Osteocyte (in vitro differentiated cells): ENCODE results near the gene SELENOS. TPM values are rescaled to one million over a fixed set of nuclear protein-coding genes. Genes with fewer than 3 reads are reported as not detected.

Experiments
- DNase-seq: peaks from one replicate; pipeline ENCODE4 v3.0.0; 2021; ENCODE audit warnings: mixed read lengths; ENCODE audit not compliant: unreplicated experiment; ENCODE audit errors: extremely low spot score
- H3K27ac Mint-ChIP-seq: one replicate; pipeline ENCODE4 v1.8.0; 2021; ENCODE audit warnings: mild to moderate bottlenecking, mixed read lengths; ENCODE audit not compliant: unreplicated experiment
- H3K27me3 Mint-ChIP-seq: one replicate; pipeline ENCODE4 v1.8.0; 2021; ENCODE audit warnings: mixed read lengths; ENCODE audit not compliant: unreplicated experiment
- H3K36me3 Mint-ChIP-seq: one replicate; pipeline ENCODE4 v1.8.0; 2021; ENCODE audit warnings: mixed read lengths; ENCODE audit not compliant: unreplicated experiment
- H3K4me1 Mint-ChIP-seq: one replicate; pipeline ENCODE4 v1.8.0; 2021; ENCODE audit warnings: mixed read lengths; ENCODE audit not compliant: unreplicated experiment
- H3K4me3 Mint-ChIP-seq: one replicate; pipeline ENCODE4 v1.8.0; 2021; ENCODE audit warnings: mild to moderate bottlenecking, moderate library complexity, mixed read lengths; ENCODE audit not compliant: unreplicated experiment
- H3K9me3 Mint-ChIP-seq: one replicate; pipeline ENCODE4 v1.8.0; 2021; ENCODE audit warnings: mixed read lengths; ENCODE audit not compliant: unreplicated experiment
- long read RNA-seq: library from polyadenylated mRNA; unstranded; transcript quantifications from one replicate; pipeline ENCODE4 v2.0.0, GENCODE V29; 2021
- total RNA-seq: library from RNA; stranded (reverse); gene quantifications from 2 replicates; pipeline ENCODE4 v1.2.1, GENCODE V29; 2021
- TF ChIP-seq, protein P1 (sequence below): fragments of 200-600 bp; sonication (generic); IDR thresholded peaks from 2 replicates; pipeline ENCODE4 v1.5.0; 2021; ENCODE audit warnings: antibody characterized with exemption, mild to moderate bottlenecking, moderate library complexity

SELENOS gene, protein sequence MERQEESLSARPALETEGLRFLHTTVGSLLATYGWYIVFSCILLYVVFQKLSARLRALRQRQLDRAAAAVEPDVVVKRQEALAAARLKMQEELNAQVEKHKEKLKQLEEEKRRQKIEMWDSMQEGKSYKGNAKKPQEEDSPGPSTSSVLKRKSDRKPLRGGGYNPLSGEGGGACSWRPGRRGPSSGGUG
- 60.4 and 66.6 TPM in 2 replicates for total RNA-seq
- long read RNA-seq, transcript SELENOS-203 (6 exons, 1,188 nt) = major isoform, 73 of 78 reads
- long read RNA-seq, partial matches to known transcripts = 2 of 78 reads
- long read RNA-seq, other reads (novel, unspliced or antisense) = 0 of 78 reads

DNA sequence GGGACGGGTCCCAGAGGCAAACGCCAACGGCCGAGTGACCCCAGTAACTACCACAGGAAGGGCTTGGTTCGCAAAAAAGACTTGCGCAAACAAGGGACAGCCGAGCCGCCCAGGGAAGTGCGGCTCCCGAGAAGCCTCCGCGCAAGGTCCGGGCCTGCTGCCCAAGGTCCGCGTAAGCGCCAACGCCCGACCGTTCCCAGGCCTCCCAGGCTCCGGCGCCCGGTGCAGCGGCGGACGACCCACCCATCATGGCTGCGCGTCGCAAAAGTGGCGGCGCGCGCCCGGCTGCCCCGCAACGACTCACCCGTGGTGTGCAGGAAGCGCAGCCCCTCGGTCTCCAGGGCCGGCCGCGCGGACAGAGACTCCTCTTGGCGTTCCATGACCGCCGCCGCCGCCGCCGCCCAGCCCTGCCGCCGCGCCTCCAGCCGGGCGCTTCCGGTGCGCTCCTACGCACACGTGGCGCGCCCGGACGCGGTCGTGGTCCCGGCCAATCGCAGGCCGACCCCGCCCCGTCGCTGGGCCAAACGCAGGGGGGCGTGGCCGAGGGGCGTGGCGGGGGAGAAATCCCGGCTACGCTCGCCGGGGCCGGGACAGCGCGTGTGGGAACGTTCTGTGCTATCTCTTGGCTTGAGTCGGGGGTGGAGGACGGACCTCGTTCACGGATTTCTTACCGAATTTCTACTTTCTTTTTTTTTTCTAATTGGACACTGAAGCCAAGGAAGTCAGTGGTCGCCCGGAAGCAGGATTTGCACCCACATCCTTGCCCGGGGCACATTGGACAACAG, at the start of gene SELENOS:
SELENOS (minus strand) TSS at position 448 of the 785 bp plus-strand sequence; CDS start at position 380, 68 bp downstream.
- Mint-ChIP-seq H3K4me3 (peak within 1 kb of the TSS; percentile 97), H3K9me3 (no peaks in the 10 kb centered on the region), H3K27me3 (no peaks in the 10 kb centered on the region), H3K27ac (peak within 1 kb of the TSS; percentile 95), H3K4me1 (peaks cover 18% of the 10 kb centered on the region), H3K36me3 (peaks cover 41% of the 10 kb centered on the region)
- DNase-seq = peak; percentile 96
- TF ChIP-seq, protein P1, sequence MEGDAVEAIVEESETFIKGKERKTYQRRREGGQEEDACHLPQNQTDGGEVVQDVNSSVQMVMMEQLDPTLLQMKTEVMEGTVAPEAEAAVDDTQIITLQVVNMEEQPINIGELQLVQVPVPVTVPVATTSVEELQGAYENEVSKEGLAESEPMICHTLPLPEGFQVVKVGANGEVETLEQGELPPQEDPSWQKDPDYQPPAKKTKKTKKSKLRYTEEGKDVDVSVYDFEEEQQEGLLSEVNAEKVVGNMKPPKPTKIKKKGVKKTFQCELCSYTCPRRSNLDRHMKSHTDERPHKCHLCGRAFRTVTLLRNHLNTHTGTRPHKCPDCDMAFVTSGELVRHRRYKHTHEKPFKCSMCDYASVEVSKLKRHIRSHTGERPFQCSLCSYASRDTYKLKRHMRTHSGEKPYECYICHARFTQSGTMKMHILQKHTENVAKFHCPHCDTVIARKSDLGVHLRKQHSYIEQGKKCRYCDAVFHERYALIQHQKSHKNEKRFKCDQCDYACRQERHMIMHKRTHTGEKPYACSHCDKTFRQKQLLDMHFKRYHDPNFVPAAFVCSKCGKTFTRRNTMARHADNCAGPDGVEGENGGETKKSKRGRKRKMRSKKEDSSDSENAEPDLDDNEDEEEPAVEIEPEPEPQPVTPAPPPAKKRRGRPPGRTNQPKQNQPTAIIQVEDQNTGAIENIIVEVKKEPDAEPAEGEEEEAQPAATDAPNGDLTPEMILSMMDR = no peak

DNA sequence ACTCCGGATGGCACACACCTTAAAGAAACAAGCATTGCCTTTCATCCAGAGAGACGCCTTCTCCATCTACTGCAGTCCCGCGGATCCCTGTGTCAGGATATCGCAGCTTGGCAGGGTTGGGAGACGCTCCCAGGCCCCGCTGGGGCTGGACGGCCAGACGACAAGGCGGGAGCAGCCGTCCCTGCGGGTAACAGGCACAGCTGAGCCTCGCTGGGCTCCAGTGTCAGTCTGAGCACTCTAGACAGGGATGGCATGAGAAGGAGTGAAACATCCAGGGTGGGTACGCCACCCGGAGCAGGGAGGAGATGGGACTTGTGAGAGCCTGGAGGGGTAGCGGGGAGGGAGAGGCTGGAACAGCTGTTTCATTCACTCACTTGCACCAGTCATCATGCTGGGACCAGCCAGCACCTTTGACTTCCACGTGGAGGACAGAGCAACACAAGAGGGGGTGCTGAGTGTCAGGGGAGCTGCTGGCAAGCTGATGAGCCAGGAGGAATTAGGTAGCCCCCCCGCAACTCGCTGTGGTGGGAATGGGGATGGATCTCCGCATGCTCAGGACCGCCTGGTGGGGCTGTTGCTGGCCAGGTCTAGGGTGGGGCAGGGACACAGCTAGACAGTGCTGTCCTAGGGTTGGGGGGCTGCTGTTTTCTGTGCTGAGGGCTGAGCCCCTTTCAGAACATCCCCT, 49.3 kb upstream of the SELENOS start:
- no peak overlapping the region for H3K27ac Mint-ChIP-seq
- no peaks in the 10 kb centered on the region for H3K36me3 Mint-ChIP-seq
- no peak for DNase-seq
- TF ChIP-seq, protein P1 = no peak
- no peaks in the 10 kb centered on the region for H3K9me3 Mint-ChIP-seq
- no peaks in the 10 kb centered on the region for H3K4me1 Mint-ChIP-seq
- H3K27me3 Mint-ChIP-seq = peaks cover 8% of the 10 kb centered on the region
- no peak overlapping the region for H3K4me3 Mint-ChIP-seq

DNA sequence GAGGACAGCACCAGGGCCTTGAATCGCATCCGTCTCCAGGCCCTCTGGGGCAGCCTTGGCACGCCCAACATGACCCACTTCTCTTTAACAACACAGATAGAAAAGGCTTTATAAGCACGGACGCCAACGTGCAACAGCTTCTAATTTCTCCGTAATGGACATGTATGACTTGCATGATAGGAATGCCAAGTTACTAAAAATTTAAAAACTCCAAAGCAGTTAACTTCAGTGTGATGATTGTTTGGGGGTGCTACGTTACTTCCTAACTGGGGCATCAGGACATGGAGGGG, 48.7 kb upstream of the SELENOS start:
- H3K4me1 Mint-ChIP-seq = no peaks in the 10 kb centered on the region
- no peaks in the 10 kb centered on the region for H3K36me3 Mint-ChIP-seq
- TF ChIP-seq, protein P1 = no peak
- no peak for DNase-seq
- H3K4me3 Mint-ChIP-seq = no peak overlapping the region
- H3K9me3 Mint-ChIP-seq = no peaks in the 10 kb centered on the region
- H3K27me3 Mint-ChIP-seq = peaks cover 14% of the 10 kb centered on the region
- no peak overlapping the region for H3K27ac Mint-ChIP-seq

DNA sequence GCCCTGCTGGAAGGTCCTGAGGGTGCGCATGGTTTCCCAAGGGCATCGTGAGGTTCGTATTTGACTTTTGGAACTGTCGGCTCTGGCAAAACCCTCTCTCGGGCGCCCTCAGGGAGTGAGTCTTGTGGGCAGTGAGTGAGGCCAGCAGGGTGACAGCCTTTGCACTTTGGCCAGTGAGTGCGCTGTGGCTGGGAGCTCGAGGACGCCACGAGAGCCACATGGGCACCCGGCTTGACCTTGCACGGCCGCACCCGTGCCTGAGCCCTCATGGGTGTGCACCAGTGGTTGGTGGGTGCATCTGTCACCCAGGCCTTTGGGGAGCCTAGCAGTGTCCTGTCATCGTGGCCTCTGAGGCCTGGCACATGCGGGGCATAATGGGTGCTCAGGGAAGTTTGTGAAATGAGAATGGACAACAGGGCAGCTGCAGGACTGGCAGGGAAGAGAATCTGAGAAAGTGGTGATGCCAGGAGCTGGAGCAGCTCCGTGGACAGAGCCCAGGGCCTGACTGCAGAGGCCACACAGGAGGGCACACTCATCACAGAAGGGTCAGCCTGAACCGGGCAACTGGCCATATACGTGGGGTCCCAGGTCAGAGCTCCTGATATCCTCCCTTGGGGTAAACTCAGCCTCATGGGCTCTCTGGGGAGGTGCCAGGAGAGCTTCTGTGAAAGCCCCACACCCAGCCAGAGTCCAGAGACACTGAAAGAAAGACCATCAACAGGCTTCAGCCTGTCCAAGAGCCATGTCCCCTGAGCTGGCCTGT, 48.2 kb upstream of the SELENOS start:
- peaks cover 18% of the 10 kb centered on the region for H3K27me3 Mint-ChIP-seq
- TF ChIP-seq, protein P1 = no peak
- H3K36me3 Mint-ChIP-seq = no peaks in the 10 kb centered on the region
- H3K4me1 Mint-ChIP-seq = no peaks in the 10 kb centered on the region
- no peak for DNase-seq
- no peaks in the 10 kb centered on the region for H3K9me3 Mint-ChIP-seq
- no peak overlapping the region for H3K4me3 Mint-ChIP-seq
- H3K27ac Mint-ChIP-seq = no peak overlapping the region
